Parathyroid adenoma (tissue), 2 donors: Measurements from ENCODE around the gene PCBD2.

Source experiments
- H2AFZ ChIP-seq: fragments of 300-600 bp; sonication (generic); one replicate; pipeline ENCODE4 v1.7.0; 2017; ENCODE audit warnings: antibody characterized with exemption, mild to moderate bottlenecking
- H3K27ac ChIP-seq: fragments of 300-600 bp; sonication (generic); one replicate; pipeline ENCODE4 v1.7.0; 2017
- H3K27me3 ChIP-seq: fragments of 300-600 bp; sonication (generic); one replicate; pipeline ENCODE4 v1.7.0; 2017; ENCODE audit warnings: low read length; ENCODE audit not compliant: control insufficient read depth, insufficient read depth
- H3K36me3 ChIP-seq: fragments of 300-600 bp; sonication (generic); one replicate; pipeline ENCODE4 v1.7.0; 2017; ENCODE audit warnings: low read length; ENCODE audit not compliant: control insufficient read depth, insufficient read depth
- H3K4me1 ChIP-seq: fragments of 300-600 bp; sonication (generic); one replicate; pipeline ENCODE4 v1.7.0; 2017; ENCODE audit warnings: control low read depth
- H3K4me2 ChIP-seq: fragments of 300-600 bp; sonication (generic); one replicate; pipeline ENCODE4 v1.7.0; 2017; ENCODE audit warnings: low read length
- H3K4me3 ChIP-seq: fragments of 300-600 bp; sonication (generic); one replicate; pipeline ENCODE4 v1.7.0; 2017; ENCODE audit warnings: low read depth, low read length
- H3K79me2 ChIP-seq: fragments of 300-600 bp; sonication (generic); one replicate; pipeline ENCODE4 v1.7.0; 2017; ENCODE audit warnings: control low read depth
- H3K9ac ChIP-seq: fragments of 300-600 bp; sonication (generic); one replicate; pipeline ENCODE4 v1.7.0; 2017; ENCODE audit warnings: mild to moderate bottlenecking
- H3K9me3 ChIP-seq: fragments of 300-600 bp; sonication (generic); one replicate; pipeline ENCODE4 v1.7.0; 2017; ENCODE audit warnings: low read length; ENCODE audit not compliant: control insufficient read depth
- CTCF ChIP-seq: fragments of 300-600 bp; sonication (generic); IDR thresholded peaks from one replicate; pipeline ENCODE4 v1.7.0; 2017; ENCODE audit warnings: antibody characterized with exemption, mild to moderate bottlenecking
- donor health status: primary hyperparathyroidism.

The PCBD2 gene

GRCh38 chr5:134939500-134939899 is 34.6 kb downstream of the PCBD2 start:
- H2AFZ ChIP-seq = no peak overlapping the region

GRCh38 chr5:134943547-134943946 is 38.6 kb downstream of the PCBD2 start:
- Histone ChIP-seq H3K9ac (no peak overlapping the region), H3K79me2 (no peaks in the 10 kb centered on the region), H3K4me3 (no peak overlapping the region), H3K27me3 (no peaks in the 10 kb centered on the region), H3K4me2 (peak overlapping the region; percentile 20), H3K4me1 (peaks cover 12% of the 10 kb centered on the region), H3K36me3 (no peaks in the 10 kb centered on the region), H2AFZ (no peak overlapping the region), H3K27ac (peak overlapping the region; percentile 42), H3K9me3 (no peaks in the 10 kb centered on the region)
- TF ChIP-seq CTCF = no peak

More at GRCh38 chr5:134939500-134939899, 34.6 kb downstream of the PCBD2 start:
- Histone ChIP-seq H3K9ac (no peak overlapping the region), H3K4me1 (peaks cover 9% of the 10 kb centered on the region), H3K4me2 (no peak overlapping the region), H3K27me3 (no peaks in the 10 kb centered on the region), H3K36me3 (no peaks in the 10 kb centered on the region), H3K9me3 (no peaks in the 10 kb centered on the region), H3K4me3 (no peak overlapping the region), H3K27ac (no peak overlapping the region), H3K79me2 (no peaks in the 10 kb centered on the region)
- TF ChIP-seq CTCF = no peak

GRCh38 chr5:134944630-134945029 is 39.7 kb downstream of the PCBD2 start:
- no peaks in the 10 kb centered on the region for H3K9me3 ChIP-seq
- no peak overlapping the region for H3K4me2 ChIP-seq
- H3K27ac ChIP-seq = peak overlapping the region; percentile 21
- no peak overlapping the region for H2AFZ ChIP-seq
- no peak overlapping the region for H3K4me3 ChIP-seq
- no peaks in the 10 kb centered on the region for H3K79me2 ChIP-seq
- H3K27me3 ChIP-seq = no peaks in the 10 kb centered on the region
- H3K9ac ChIP-seq = no peak overlapping the region
- H3K4me1 ChIP-seq = peaks cover 12% of the 10 kb centered on the region
- no peak for TF ChIP-seq CTCF
- no peaks in the 10 kb centered on the region for H3K36me3 ChIP-seq

- TF ChIP-seq CTCF = no peak
- Histone ChIP-seq H3K9ac (no peak overlapping the region), H3K4me2 (no peak overlapping the region), H3K79me2 (no peaks in the 10 kb centered on the region), H3K4me1 (peaks cover 12% of the 10 kb centered on the region), H3K4me3 (no peak overlapping the region), H3K36me3 (no peaks in the 10 kb centered on the region), H3K27ac (no peak overlapping the region), H3K27me3 (no peaks in the 10 kb centered on the region), H2AFZ (no peak overlapping the region), H3K9me3 (no peaks in the 10 kb centered on the region)
Observed at GRCh38 chr5:134945041-134945440, 40.1 kb downstream of the PCBD2 start.

- H3K4me1 ChIP-seq = peaks cover 6% of the 10 kb centered on the region
- H2AFZ ChIP-seq = no peak overlapping the region
- H3K79me2 ChIP-seq = no peaks in the 10 kb centered on the region
- H3K9me3 ChIP-seq = no peaks in the 10 kb centered on the region
- H3K27me3 ChIP-seq = no peaks in the 10 kb centered on the region
- no peak overlapping the region for H3K27ac ChIP-seq
- H3K4me2 ChIP-seq = no peak overlapping the region
- TF ChIP-seq CTCF = no peak
- no peaks in the 10 kb centered on the region for H3K36me3 ChIP-seq
- H3K4me3 ChIP-seq = no peak overlapping the region
- H3K9ac ChIP-seq = no peak overlapping the region
Observed at GRCh38 chr5:134948911-134949310, 44.0 kb downstream of the PCBD2 start.
